OCI-LY7 (cell line): ENCODE measurements around the gene CD44. TPM values are rescaled to one million over a fixed set of nuclear protein-coding genes. Genes with fewer than 3 reads are reported as not detected.

ENCODE experiments used
- BruUV-seq: library from RNA; stranded (reverse); fragments of 400-500 nt; replicated peaks from 2 replicates; lab custom pipeline; 2021; lab: Mats Ljungman, UMichigan
- CTCF ChIA-PET: fragments of 300-600 bp; sonication (Branson Sonifier 250); formaldehyde crosslinking; loops from one replicate; lab custom pipeline; 2022; ENCODE audit warnings: antibody characterized with exemption; ENCODE audit not compliant: unreplicated experiment; lab: Charles Lee
- POLR2A ChIA-PET: fragments of 300-600 bp; sonication (Branson Sonifier 250); formaldehyde crosslinking; loops from one replicate; lab custom pipeline; 2022; ENCODE audit warnings: antibody characterized with exemption; lab: Charles Lee
- DNase-seq: peaks from one replicate; pipeline ENCODE4 v3.0.0-alpha.2; 2015; ENCODE audit warnings: low spot score
- H2AFZ ChIP-seq: fragments of 200-600 bp; sonication (generic), shearing (Covaris generic); 2 replicates; pipeline ENCODE4 v1.6.1; 2014; ENCODE audit warnings: mild to moderate bottlenecking, antibody characterized with exemption, low read length, moderate library complexity
- H3K27ac ChIP-seq: fragments of 200-600 bp; sonication (generic); 2 replicates; pipeline ENCODE4 v1.5.1; 2014; ENCODE audit warnings: mixed run types, low read depth, mild to moderate bottlenecking, moderate library complexity, low read length, inconsistent platforms; ENCODE audit not compliant: poor library complexity, severe bottlenecking
- H3K36me3 ChIP-seq: fragments of 200-600 bp; sonication (generic); 2 replicates; pipeline ENCODE4 v1.6.1; 2014; ENCODE audit warnings: mild to moderate bottlenecking, antibody characterized with exemption, low read length, moderate library complexity, mixed read lengths; ENCODE audit not compliant: insufficient read depth
- H3K4me1 ChIP-seq: fragments of 200-600 bp; sonication (generic); 2 replicates; pipeline ENCODE4 v1.5.1; 2014; ENCODE audit warnings: mild to moderate bottlenecking, low read length; ENCODE audit not compliant: insufficient read depth, poor library complexity, severe bottlenecking
- H3K4me2 ChIP-seq: fragments of 200-600 bp; sonication (generic); 2 replicates; pipeline ENCODE4 v1.6.1; 2014; ENCODE audit warnings: mild to moderate bottlenecking, low read length
- H3K4me3 ChIP-seq: fragments of 200-600 bp; sonication (generic); 2 replicates; pipeline ENCODE4 v1.5.1; 2014; ENCODE audit warnings: mild to moderate bottlenecking, low read depth, low read length; ENCODE audit not compliant: poor library complexity, severe bottlenecking
- H3K79me2 ChIP-seq: fragments of 200-600 bp; sonication (generic); 2 replicates; pipeline ENCODE4 v1.6.1; 2016; ENCODE audit warnings: low read depth, mild to moderate bottlenecking, low read length, moderate library complexity, mixed read lengths; ENCODE audit not compliant: insufficient read depth
- H3K9me2 ChIP-seq: fragments of 200-600 bp; sonication (generic); 2 replicates; pipeline ENCODE4 v1.6.1; 2016; ENCODE audit warnings: mild to moderate bottlenecking, low read length, mixed read lengths; ENCODE audit not compliant: insufficient read depth
- H3K9me3 ChIP-seq: fragments of 200-600 bp; sonication (generic); 2 replicates; pipeline ENCODE4 v1.6.1; 2014; ENCODE audit warnings: mild to moderate bottlenecking, mixed run types, low read length, mixed read lengths
- H4K20me1 ChIP-seq: fragments of 200-600 bp; sonication (generic); 2 replicates; pipeline ENCODE4 v1.6.1; 2014; ENCODE audit warnings: mild to moderate bottlenecking, antibody characterized with exemption, low read length, moderate library complexity, mixed read lengths; ENCODE audit not compliant: insufficient read depth
- CTCF ChIP-seq: fragments of 200-600 bp; sonication (generic); conservative IDR thresholded peaks from 2 replicates; pipeline ENCODE4 v1.5.1; 2014; ENCODE audit warnings: mild to moderate bottlenecking, antibody characterized with exemption, low read length, moderate library complexity, mixed read lengths
- EZH2phosphoT487 ChIP-seq: fragments of 200-600 bp; sonication (generic); IDR thresholded peaks from 2 replicates; pipeline ENCODE4 v1.6.1; 2018; ENCODE audit warnings: low read depth, borderline replicate concordance, mild to moderate bottlenecking, mixed run types, antibody characterized with exemption, low read length, moderate library complexity, mixed read lengths
- intact Hi-C: fragments of 100-400 bp; cut with micrococcal nuclease; formaldehyde crosslinking; loops from one replicate; pipeline ENCODE4 v1.10.0; 2022; ENCODE audit not compliant: unreplicated experiment
- total RNA-seq, 2 experiments: library from RNA; depleted of rRNA in 1 of 2; stranded (reverse); fragments of >200 nt in 1 of 2; shearing (Covaris generic) in 1 of 2; gene quantifications; 2 replicates each; pipeline ENCODE4 v1.2.3, GENCODE V29; 2014 to 2022

Gene CD44
- total RNA-seq, 2 experiments from 2014 or later: 0.55 TPM; not detected in 1

GRCh38 chr11:35260342-35260985 lies 121.5 kb downstream of the CD44 start:
- DNase-seq: no peak
- H3K4me3 ChIP-seq: no peak overlapping the region
- no peak for TF ChIP-seq EZH2phosphoT487
- no peak overlapping the region for H3K4me2 ChIP-seq
- ChIA-PET POLR2A (interaction anchor here (0.6 kb wide), 1 partner anchor 332 kb away, joined by 4 read pairs; no protein-coding TSS in a partner anchor), CTCF (no interaction called here)
- H3K9me3 ChIP-seq: no peaks in the 10 kb centered on the region
- H3K36me3 ChIP-seq: no peaks in the 10 kb centered on the region
- no peaks in the 10 kb centered on the region for H3K4me1 ChIP-seq
- no peak overlapping the region for H3K27ac ChIP-seq
- no peaks in the 10 kb centered on the region for H3K79me2 ChIP-seq
- no peaks in the 10 kb centered on the region for H3K9me2 ChIP-seq
- BruUV-seq: no TSS peak
- no peaks in the 10 kb centered on the region for H4K20me1 ChIP-seq
- intact Hi-C loops: no loop called here
- H2AFZ ChIP-seq: no peak overlapping the region

- ChIA-PET POLR2A (interaction anchor here (0.6 kb wide), 1 partner anchor 333 kb away, joined by 4 read pairs; no protein-coding TSS in a partner anchor), CTCF (no interaction called here)
- no peaks in the 10 kb centered on the region for H4K20me1 ChIP-seq
- no peak overlapping the region for H2AFZ ChIP-seq
- TF ChIP-seq CTCF (no peak; the same call in 1 of the 2 replicates), EZH2phosphoT487 (no peak)
- no peaks in the 10 kb centered on the region for H3K79me2 ChIP-seq
- no peaks in the 10 kb centered on the region for H3K9me3 ChIP-seq
- H3K9me2 ChIP-seq: no peaks in the 10 kb centered on the region
- DNase-seq: no peak
- intact Hi-C loops: no loop called here
- H3K4me1 ChIP-seq: no peaks in the 10 kb centered on the region
- H3K27ac ChIP-seq: no peak overlapping the region
- H3K36me3 ChIP-seq: no peaks in the 10 kb centered on the region
- no peak overlapping the region for H3K4me2 ChIP-seq
- no peak overlapping the region for H3K4me3 ChIP-seq
- no TSS peak for BruUV-seq
Observed at GRCh38 chr11:35261197-35261596, 122.2 kb downstream of the CD44 start.

- no peak overlapping the region for H3K4me2 ChIP-seq
- H3K36me3 ChIP-seq: no peaks in the 10 kb centered on the region
- no peaks in the 10 kb centered on the region for H3K79me2 ChIP-seq
- H2AFZ ChIP-seq: no peak overlapping the region
- ChIA-PET CTCF (no interaction called here), POLR2A (no interaction called here)
- no peak overlapping the region for H3K27ac ChIP-seq
- no peak overlapping the region for H3K4me3 ChIP-seq
- no peaks in the 10 kb centered on the region for H4K20me1 ChIP-seq
- H3K9me2 ChIP-seq: no peaks in the 10 kb centered on the region
- intact Hi-C loops: no loop called here
- no peak for TF ChIP-seq EZH2phosphoT487
- H3K9me3 ChIP-seq: no peaks in the 10 kb centered on the region
- DNase-seq: no peak
- no TSS peak for BruUV-seq
- no peaks in the 10 kb centered on the region for H3K4me1 ChIP-seq
Observed at GRCh38 chr11:35262056-35262455, 123.1 kb downstream of the CD44 start.
